Measurements from ENCODE around the gene GCSAML. TPM values are rescaled to one million over a fixed set of nuclear protein-coding genes. Genes with fewer than 3 reads are reported as not detected.
"Not testable (repeated sequence)": the region's sequence is repeated elsewhere in the genome, so short reads cannot be mapped to it uniquely, and the experiment has no call there.

The GCSAML gene
- not detected for polyA plus RNA-seq (2013, experiment 1 of 2; ENCODE audit: insufficient read length)
- not detected for polyA plus RNA-seq (2013, experiment 2 of 2; ENCODE audit: insufficient read length)

- DNase-seq = no peak
Measured at GRCh38 chr1:247548769-247549182, at the start of gene GCSAML. Gene GCSAML (plus strand): TSS chr1:247549134. CDS start chr1:247549192, 58 bp downstream.

DNA sequence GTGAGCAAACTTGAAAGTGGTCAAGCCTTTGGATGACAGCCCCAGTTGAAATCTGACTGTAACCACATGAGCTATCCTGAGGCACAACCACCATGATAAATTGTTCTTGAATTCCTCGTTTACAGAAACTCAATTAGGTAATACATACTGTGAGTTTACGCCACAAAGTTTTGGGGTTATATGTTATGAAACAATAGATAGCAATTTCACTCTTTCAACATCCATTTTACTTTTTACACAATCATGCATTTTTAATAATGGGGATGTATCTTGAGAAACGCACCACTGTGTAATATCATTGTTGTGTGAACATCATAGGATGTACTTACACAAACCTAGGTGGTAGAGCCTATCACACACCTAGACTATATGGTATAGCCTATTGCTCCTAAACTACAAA is 48.1 kb upstream of the GCSAML start:
- DNase-seq = no peak

GRCh38 chr1:247506831-247507230 is 42.1 kb upstream of the GCSAML start:
- no peak for DNase-seq

DNA sequence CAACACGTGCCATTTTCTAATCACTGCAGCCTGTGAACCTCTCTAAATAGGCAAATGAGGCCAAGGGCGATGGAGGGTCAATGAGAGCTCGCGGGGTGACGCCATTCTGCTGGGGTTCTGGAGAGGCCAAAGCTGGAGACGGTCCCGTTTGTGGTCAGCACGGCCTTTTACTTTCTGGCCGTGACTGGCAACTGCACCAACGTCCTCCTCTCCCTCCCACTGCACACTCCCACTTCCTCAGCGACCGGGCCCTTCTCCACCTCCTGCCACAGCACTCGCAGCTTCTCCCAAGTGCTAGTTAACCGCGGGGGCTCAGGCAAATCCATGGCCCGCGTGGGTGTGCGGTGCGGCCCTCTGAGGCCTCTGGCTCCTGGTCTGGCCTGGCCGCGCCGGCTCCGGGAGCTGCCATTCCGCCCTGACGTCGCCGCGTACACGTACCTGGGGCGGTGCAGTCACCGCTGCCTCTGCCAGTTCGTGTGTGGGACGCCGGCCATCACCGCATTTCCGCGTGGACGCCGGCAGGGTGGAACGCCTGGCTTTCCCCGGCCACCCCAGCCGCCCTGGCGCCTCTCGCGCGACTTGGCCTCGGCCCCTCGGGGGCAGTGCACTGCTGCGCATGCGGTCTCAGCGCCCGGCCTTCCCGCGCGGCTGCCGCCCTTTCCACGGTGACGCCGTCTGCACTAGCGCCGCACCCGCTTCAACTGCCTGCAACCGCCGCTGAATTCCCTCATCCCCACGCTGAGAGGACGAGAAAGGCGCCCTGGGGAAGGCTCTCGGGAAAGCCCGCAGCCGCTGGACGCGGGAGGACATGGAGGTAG is 30.9 kb upstream of the GCSAML start:
- DNase-seq = no peak

DNA sequence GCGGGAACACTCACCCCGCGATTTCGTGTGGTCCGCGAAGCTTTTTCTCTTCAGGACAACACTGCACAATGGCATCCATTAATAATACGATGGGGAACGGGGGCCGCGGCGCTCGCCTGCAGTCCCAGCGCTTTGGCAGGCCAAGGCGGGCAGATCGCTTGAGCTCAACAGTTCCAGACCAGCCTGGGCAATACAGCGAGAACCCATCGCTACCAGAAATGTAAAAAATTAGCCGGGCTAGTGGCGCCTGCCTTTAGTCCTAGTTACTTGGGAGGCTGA is 30.4 kb upstream of the GCSAML start:
- no peak for DNase-seq

DNA sequence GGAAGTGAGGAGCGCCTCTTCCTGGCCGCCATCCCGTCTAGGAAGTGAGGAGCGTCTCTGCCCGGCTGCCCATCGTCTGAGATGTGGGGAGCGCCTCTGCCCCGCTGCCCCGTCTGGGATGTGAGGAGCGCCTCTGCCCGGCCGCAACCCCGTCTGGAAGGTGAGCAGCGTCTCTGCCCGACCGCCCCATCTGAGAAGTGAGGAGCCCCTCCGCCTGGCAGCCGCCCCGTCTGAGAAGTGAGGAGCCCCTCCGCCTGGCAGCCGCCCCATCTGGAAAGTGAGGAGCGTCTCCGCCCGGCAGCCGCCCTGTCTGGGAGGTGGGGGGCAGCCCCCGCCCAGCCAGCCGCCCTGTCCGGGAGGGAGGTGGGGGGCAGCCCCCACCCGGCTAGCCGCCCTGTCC is 27.0 kb upstream of the GCSAML start:
- DNase-seq = not testable (repeated sequence)

GRCh38 chr1:247528812-247529474 is 20.0 kb upstream of the GCSAML start:
- no peak for DNase-seq

DNA sequence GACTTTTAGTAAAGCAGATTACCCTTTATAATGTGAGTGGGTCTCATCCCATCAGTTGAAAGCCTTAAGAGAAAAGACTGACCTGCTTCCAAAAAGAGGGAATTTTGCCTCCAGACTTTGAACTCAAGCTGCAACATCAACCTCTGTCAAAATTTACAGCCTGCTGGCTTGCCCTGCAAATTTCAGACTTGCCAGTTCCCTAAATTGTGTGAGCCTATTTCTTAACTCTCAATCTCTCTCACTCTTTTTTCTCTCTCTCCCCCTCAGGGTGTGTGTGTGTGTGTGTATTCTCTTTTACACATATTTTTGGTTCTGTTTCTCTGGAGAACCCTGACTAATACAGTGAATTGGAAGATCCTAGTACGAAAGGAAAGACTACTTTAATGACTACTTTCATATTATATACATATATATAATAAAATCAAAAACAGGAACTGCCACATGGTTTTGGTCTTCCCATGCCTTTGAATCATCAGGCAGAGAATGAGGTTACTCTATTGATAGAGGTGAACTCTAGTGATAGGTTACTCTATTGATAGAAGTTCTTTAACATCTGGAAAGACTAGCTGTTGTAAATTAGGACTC is 19.1 kb upstream of the GCSAML start:
- no peak for DNase-seq

GRCh38 chr1:247530785-247531184 is 18.1 kb upstream of the GCSAML start:
- no peak for DNase-seq

- DNase-seq = no peak
Measured at GRCh38 chr1:247531937-247532336, 17.0 kb upstream of the GCSAML start.

DNA sequence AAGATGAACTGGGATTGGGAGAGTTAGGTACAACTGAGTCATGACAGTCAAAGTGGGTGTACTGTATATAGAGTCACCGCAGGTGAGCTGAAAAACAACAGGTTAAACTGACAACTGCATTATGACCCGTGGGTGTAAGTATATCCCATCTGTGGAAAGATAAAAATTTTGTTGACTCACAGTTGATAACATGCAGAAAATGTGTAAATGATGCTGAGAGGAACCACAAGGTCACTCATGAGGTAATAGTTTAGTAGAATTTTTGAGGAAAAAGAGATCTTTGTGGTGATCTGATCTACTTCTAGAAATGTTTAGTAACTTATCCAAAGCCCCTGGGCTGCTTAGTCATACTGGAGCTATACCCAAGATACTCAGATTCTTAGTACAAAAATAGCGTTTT is 13.5 kb upstream of the GCSAML start:
- DNase-seq = no peak

- DNase-seq = no peak
Measured at GRCh38 chr1:247536340-247536739, 12.6 kb upstream of the GCSAML start, which contains the start of gene OR2C3. Gene OR2C3 (minus strand): TSS chr1:247536440. CDS start chr1:247532511, 3,929 bp downstream.

DNA sequence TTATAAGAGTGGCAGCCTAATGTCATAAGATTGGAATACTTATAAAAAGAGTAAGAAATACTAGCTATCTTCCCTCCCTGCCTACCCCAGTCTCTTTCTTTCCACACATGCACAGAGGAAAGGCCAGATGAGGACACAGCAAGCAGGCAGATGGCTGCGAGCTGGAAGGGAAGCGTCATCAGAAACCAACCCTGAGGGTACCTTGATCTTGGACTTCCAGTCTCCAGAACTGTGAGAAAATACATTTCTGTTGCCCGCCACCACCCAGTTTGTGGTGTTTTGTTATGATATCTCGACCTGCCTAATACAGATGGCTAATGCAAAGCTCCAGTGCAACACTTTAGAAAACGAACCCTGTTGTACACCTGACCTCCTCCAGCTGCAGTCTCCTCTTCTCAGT is 10.4 kb upstream of the GCSAML start:
- DNase-seq = no peak

DNA sequence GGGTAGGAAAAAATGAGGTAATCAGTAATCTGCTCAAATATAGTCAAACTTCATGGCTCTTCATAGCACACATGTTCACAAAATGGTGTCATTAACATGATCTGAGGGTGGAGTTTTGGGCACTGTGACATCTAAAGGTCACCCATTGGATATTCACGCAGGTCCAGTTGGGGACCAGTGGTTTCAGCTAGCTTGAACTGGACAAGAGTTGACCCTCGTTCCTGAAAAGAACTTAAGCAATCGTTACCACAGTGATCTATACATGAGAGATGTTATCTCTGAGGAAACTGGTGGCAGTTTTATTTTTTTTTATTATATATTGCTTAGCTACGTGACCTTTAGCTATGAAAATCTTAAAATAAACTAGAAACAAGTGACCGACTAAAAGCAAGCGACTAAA is 9.7 kb upstream of the GCSAML start:
- DNase-seq = no peak

DNA sequence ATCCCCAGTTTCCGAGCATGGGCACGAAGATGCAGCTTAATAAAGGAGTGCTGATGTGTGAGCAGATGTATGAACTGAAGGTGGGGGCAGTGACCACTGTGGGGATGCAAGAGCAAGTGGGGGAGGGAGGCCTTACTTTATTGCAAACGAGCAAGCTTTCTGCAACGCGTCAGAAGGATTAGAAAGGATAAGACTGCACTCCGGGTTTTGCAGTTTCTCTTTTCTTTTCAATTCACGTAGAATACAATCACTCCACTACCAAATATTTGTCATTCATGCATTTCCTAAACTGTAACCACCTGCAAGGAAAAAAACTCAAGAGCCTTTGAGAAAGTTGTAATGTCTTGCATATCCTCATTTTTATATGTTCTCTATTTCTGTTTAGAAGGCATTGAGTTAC is 8.4 kb upstream of the GCSAML start:
- DNase-seq = no peak

DNA sequence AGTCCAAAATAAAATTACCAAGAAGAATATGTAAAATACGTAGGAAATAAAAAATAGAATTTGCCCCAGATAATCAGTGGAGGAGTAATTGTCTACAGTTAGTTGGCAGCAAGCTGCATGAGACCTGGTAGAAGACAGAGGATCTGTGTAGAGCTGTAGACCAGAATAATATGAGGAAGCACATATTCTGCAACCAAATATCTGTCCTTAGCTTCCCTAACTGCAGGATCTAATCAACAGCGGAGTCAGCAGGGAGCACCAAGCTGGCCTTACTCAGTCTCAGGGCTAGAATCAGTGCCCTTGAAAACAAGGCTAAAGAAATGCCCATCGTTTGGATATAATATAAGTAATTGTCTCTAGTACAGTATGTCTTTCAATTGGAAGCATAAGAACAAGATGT is 6.1 kb upstream of the GCSAML start:
- DNase-seq = no peak

DNA sequence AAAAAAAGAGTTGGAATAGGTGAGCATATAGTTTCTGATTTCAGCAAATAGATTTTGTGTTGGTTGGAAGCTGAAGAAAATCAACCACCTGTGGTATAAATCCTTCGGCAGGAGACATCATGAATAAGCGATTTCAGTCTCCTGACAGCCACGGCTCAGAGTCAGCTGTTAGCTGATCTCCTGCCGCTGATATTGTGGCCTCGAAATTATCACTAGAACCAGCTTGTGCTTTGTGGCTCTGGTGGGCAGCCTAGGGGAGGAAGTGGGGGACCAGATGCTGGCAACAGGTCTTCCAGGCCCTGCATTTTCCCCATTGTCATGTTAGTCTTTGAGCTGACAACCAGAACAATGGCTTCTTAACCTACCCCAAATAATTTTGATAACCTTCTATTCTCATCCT is 842 bp upstream of the GCSAML start:
- no peak for DNase-seq

DNA sequence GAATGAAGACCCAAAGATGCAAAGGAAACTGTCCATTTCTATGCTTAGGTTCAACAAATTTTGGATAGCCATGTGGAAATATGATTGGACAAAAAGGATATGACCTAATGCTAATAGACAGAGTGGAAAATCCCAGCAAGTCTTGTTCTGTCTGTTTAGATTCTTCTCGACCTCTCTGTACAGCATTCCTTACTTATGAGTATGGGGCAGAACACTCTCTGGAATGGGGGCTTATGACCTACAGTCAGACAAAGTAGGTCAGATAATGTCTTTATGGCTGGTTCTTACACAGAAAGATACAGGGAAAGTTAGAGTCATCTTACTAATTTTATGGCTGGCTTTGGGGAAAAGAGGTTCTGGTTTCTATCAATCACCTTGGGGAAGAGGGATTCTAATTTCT is 2.8 kb downstream of the GCSAML start:
- peak; percentile 68 for DNase-seq

GRCh38 chr1:247552231-247552630 is 3.3 kb downstream of the GCSAML start:
- no peak for DNase-seq

- peak; percentile 44 for DNase-seq
Measured at GRCh38 chr1:247557926-247558674, 9.2 kb downstream of the GCSAML start.

DNA sequence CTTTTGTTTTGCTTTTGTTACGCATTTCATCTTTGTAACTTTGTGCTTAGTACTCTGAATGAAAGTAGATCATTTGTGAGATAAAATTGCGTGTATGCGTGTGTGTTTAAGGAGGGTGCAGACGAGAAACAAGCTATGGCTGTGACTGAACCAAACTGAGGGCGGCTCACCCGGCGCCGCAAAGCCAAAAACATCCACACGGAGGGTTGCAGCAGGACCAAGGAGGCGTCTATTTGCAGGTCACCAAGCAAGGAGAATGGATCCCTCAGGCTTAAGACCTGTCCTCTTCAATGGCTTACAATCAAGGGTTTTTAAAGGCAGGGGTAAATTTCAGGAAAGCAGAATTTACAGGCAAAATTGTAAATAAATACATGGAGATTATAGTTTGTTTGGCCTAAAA is 12.8 kb downstream of the GCSAML start:
- DNase-seq = no peak

- no peak for DNase-seq
Measured at GRCh38 chr1:247562198-247562597, 13.3 kb downstream of the GCSAML start.

DNA sequence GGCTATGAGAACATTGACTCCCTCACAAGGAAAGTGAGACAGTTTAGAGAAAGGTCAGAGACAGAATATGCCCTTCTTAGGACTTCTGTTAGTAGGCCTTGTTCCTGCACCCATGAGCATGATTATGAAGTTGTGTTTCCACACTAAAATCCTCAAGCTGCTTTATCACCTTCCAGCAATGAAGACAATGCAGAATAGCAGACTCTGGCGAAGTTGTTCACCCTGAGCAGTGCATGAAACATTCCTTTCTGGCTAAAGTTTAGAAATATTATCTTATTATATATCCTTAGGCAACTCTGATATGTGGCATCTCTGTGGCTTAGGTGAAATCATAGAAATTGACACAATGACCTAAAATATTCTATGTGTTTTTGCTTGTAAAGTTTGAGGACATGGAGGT is 25.3 kb downstream of the GCSAML start:
- DNase-seq = no peak
